HUES6 (cell line): ENCODE measurements around the gene GPAM.

Source experiments
- H3K27ac ChIP-seq: 2 replicates; pipeline ENCODE4 v1.7.0; 2013; ENCODE audit warnings: low read depth, mild to moderate bottlenecking, low read length, inconsistent platforms
- H3K27me3 ChIP-seq: 2 replicates; pipeline ENCODE4 v1.6.1; 2013; ENCODE audit warnings: low read length; ENCODE audit not compliant: control insufficient read depth, insufficient read depth
- H3K36me3 ChIP-seq: 2 replicates; pipeline ENCODE4 v1.6.1; 2013; ENCODE audit warnings: low read length; ENCODE audit not compliant: control insufficient read depth, insufficient read depth
- H3K4me1 ChIP-seq: 2 replicates; pipeline ENCODE4 v1.6.1; 2013; ENCODE audit warnings: low read length; ENCODE audit not compliant: control insufficient read depth, insufficient read depth
- H3K4me3 ChIP-seq: 2 replicates; pipeline ENCODE4 v1.5.1; 2013; ENCODE audit warnings: low read depth, low read length
- H3K9ac ChIP-seq: one replicate; pipeline ENCODE4 v1.6.1; 2013; ENCODE audit warnings: mild to moderate bottlenecking, low read length
- H3K9me3 ChIP-seq: 2 replicates; pipeline ENCODE4 v1.6.1; 2013; ENCODE audit warnings: low read depth, low read length; ENCODE audit not compliant: control insufficient read depth, insufficient read depth

GPAM gene

DNA sequence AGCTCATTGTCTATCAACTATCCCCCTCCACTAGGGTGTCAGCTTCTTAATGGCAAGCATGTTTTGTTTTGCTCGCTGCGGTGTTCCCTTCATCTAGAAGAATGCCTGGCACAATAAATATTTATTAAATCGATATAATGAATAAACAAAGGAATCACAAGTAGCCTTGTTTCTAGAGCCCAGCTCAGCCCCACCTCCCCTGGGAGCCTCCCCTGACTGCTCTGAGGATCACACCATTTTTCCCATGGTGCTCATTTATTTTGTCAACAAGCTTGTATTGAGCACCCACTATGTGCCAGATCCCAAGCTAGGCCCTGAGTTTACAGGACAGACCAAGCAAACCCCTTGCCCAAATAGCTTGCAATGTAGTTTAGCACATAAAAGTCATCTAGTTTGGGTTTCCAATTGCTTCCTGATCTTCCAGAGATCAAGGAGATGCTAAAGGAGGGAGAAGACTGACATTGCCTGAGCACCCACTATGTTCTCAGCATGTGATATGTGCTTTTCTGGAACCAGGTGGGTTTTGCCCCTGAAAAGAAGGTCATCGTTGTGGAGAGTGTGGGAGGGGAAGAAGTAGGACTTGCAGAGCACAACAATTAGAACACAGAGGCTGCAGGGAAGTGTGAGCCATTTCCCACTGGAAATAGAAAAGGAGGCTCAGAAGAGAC, 42.3 kb upstream of the GPAM start:
- no peak overlapping the region for H3K9ac ChIP-seq
- H3K4me3 ChIP-seq: no peak overlapping the region
- no peaks in the 10 kb centered on the region for H3K36me3 ChIP-seq
- H3K9me3 ChIP-seq: peaks cover 19% of the 10 kb centered on the region
- no peak overlapping the region for H3K27ac ChIP-seq
- H3K27me3 ChIP-seq: no peaks in the 10 kb centered on the region
- no peaks in the 10 kb centered on the region for H3K4me1 ChIP-seq

GRCh38 chr10:112224933-112225529, 41.5 kb upstream of the GPAM start:
- Histone ChIP-seq H3K9me3 (peaks cover 27% of the 10 kb centered on the region), H3K27me3 (no peaks in the 10 kb centered on the region), H3K36me3 (no peaks in the 10 kb centered on the region), H3K27ac (no peak overlapping the region), H3K4me1 (no peaks in the 10 kb centered on the region), H3K9ac (no peak overlapping the region), H3K4me3 (no peak overlapping the region)

GRCh38 chr10:112223725-112224124, 40.2 kb upstream of the GPAM start:
- H3K4me3 ChIP-seq: no peak overlapping the region
- H3K27me3 ChIP-seq: no peaks in the 10 kb centered on the region
- H3K27ac ChIP-seq: no peak overlapping the region
- H3K9me3 ChIP-seq: peaks cover 31% of the 10 kb centered on the region
- no peaks in the 10 kb centered on the region for H3K4me1 ChIP-seq
- H3K36me3 ChIP-seq: no peaks in the 10 kb centered on the region
- H3K9ac ChIP-seq: no peak overlapping the region

GRCh38 chr10:112222799-112223198, 39.2 kb upstream of the GPAM start:
- Histone ChIP-seq H3K27ac (no peak overlapping the region), H3K9ac (no peak overlapping the region)

DNA sequence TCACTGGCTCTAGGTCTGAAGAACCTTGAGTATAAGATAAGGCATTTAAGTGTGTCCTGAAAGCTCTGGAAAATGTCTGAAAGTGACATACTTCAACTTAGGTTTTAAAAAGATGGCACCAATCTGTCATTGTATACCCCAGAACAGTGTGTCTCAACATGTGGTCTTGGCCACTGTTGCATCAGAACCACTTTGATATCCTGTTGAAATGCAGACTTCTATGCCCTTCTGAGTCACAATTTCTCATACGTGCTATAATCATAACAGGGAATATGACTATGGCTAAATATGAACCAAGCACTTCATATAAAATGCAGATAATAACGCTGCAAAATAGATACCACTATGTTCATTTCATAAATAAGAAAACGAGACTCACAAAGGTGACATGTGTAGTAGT, 38.0 kb upstream of the GPAM start:
- H3K9me3 ChIP-seq: peaks cover 22% of the 10 kb centered on the region
- no peak overlapping the region for H3K9ac ChIP-seq
- no peak overlapping the region for H3K27ac ChIP-seq
- H3K4me1 ChIP-seq: no peaks in the 10 kb centered on the region
- no peaks in the 10 kb centered on the region for H3K27me3 ChIP-seq
- H3K36me3 ChIP-seq: no peaks in the 10 kb centered on the region
- H3K4me3 ChIP-seq: no peak overlapping the region

More at GRCh38 chr10:112222799-112223198, 39.2 kb upstream of the GPAM start:
- H3K4me3 ChIP-seq: no peak overlapping the region
- no peaks in the 10 kb centered on the region for H3K36me3 ChIP-seq
- H3K9me3 ChIP-seq: peaks cover 31% of the 10 kb centered on the region
- no peaks in the 10 kb centered on the region for H3K27me3 ChIP-seq
- H3K4me1 ChIP-seq: no peaks in the 10 kb centered on the region

- Histone ChIP-seq H3K9ac (no peak overlapping the region), H3K4me1 (no peaks in the 10 kb centered on the region; the same call in 1 of the 2 replicates), H3K9me3 (peaks cover 12% of the 10 kb centered on the region; the same call in 1 of the 2 replicates), H3K27ac (no peak overlapping the region), H3K27me3 (no peaks in the 10 kb centered on the region), H3K4me3 (no peak overlapping the region), H3K36me3 (no peaks in the 10 kb centered on the region)
Measured at GRCh38 chr10:112218960-112219359, 35.4 kb upstream of the GPAM start.

DNA sequence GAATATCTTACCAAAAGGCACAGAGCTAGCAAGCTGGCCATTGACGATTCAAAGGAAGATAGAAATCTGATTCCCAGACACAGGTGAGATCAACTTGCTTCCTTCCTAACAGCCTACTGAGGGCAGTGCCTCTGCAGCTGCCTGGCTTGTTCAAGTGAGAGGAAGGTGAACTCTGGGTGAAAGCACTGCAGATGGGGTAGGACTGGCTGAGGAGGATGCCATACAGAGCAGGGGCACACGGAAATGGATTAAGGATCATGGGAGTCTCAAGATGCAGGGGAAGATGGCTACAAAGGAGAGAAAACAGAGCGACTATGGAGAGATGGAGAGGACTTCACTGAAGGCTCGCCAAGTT, 34.4 kb upstream of the GPAM start:
- H3K4me3 ChIP-seq: no peak overlapping the region
- no peaks in the 10 kb centered on the region; the same call in 1 of the 2 replicates for H3K4me1 ChIP-seq
- no peak overlapping the region for H3K27ac ChIP-seq
- no peaks in the 10 kb centered on the region for H3K27me3 ChIP-seq
- H3K9ac ChIP-seq: no peak overlapping the region
- no peaks in the 10 kb centered on the region for H3K36me3 ChIP-seq
- peaks cover 12% of the 10 kb centered on the region; the same call in 1 of the 2 replicates for H3K9me3 ChIP-seq

GRCh38 chr10:112217386-112218035, 33.9 kb upstream of the GPAM start:
- no peaks in the 10 kb centered on the region for H3K36me3 ChIP-seq
- H3K4me1 ChIP-seq: no peaks in the 10 kb centered on the region; the same call in 1 of the 2 replicates
- no peak overlapping the region for H3K27ac ChIP-seq
- no peak overlapping the region for H3K9ac ChIP-seq
- no peaks in the 10 kb centered on the region for H3K27me3 ChIP-seq
- peaks cover 12% of the 10 kb centered on the region; the same call in 1 of the 2 replicates for H3K9me3 ChIP-seq
- H3K4me3 ChIP-seq: no peak overlapping the region

GRCh38 chr10:112216966-112217365, 33.4 kb upstream of the GPAM start:
- H3K9me3 ChIP-seq: peaks cover 12% of the 10 kb centered on the region; the same call in 1 of the 2 replicates
- no peak overlapping the region for H3K4me3 ChIP-seq
- H3K36me3 ChIP-seq: no peaks in the 10 kb centered on the region
- no peaks in the 10 kb centered on the region; the same call in 1 of the 2 replicates for H3K4me1 ChIP-seq
- H3K27ac ChIP-seq: no peak overlapping the region
- H3K9ac ChIP-seq: no peak overlapping the region
- H3K27me3 ChIP-seq: no peaks in the 10 kb centered on the region

- Histone ChIP-seq H3K4me1 (no peaks in the 10 kb centered on the region; the same call in 1 of the 2 replicates), H3K27ac (no peak overlapping the region), H3K4me3 (no peak overlapping the region), H3K36me3 (no peaks in the 10 kb centered on the region), H3K9ac (no peak overlapping the region), H3K27me3 (no peaks in the 10 kb centered on the region), H3K9me3 (peaks cover 12% of the 10 kb centered on the region; the same call in 1 of the 2 replicates)
Measured at GRCh38 chr10:112216151-112216550, 32.6 kb upstream of the GPAM start.

DNA sequence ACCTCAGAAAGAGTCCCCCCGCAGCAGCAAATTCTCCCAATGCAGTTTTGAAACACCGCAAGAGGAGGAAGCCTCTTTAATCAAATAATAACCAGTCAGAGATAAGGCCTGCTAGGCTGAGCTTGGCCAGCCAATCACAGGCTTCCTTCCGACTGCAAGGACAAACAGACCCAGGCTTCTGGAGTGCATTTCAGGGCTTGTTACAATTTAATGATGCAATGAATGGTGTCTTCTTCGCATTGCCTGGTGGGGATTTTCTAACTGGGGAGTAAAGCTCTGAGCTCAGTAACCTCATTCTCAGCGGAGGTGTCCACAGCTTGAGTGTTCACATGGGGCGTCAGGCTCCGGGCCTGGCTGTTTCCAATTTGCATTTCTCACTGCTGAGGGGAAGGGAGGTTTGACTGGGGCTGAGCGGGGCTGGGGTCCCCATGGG, 31.8 kb upstream of the GPAM start:
- no peak overlapping the region for H3K4me3 ChIP-seq
- H3K9me3 ChIP-seq: peaks cover 8% of the 10 kb centered on the region; the same call in 1 of the 2 replicates
- no peak overlapping the region for H3K9ac ChIP-seq
- no peaks in the 10 kb centered on the region; the same call in 1 of the 2 replicates for H3K4me1 ChIP-seq
- no peaks in the 10 kb centered on the region for H3K36me3 ChIP-seq
- no peak overlapping the region for H3K27ac ChIP-seq
- H3K27me3 ChIP-seq: no peaks in the 10 kb centered on the region
